CD4-positive, alpha-beta T cell treated with Interleukin-17A for 4 hours (primary cell): ENCODE measurements around the gene MOCS3.
"Not testable (repeated sequence)": the region's sequence is repeated elsewhere in the genome, so short reads cannot be mapped to it uniquely, and the experiment has no call there.

Experiments used
- DNase-seq: peaks from one replicate; pipeline ENCODE4 v3.0.0-alpha.2; 2020; ENCODE audit warnings: mixed read lengths

The MOCS3 gene

DNA sequence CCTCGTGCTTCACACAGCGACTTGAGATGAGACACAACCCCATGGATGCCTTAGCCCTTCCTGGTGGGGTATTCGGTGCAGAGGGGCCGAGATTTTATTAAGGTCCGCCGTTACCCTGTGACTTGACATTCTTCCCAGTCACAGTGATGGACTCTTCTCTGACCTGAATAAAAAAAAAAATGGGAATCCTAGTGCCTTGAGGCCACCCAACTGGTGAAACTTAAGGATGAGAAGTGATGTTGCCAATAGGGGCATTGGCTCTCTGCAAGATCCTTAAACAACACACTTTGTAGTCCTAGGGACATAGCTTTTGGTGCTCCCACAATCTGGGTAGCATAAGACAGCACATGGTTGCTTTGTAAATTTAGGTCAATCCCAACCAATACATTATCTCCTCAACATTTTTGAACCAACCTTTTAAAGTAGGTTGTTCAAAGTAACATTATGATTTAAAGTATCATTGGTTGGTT is 26.6 kb upstream of the MOCS3 start:
- DNase-seq = no peak

DNA sequence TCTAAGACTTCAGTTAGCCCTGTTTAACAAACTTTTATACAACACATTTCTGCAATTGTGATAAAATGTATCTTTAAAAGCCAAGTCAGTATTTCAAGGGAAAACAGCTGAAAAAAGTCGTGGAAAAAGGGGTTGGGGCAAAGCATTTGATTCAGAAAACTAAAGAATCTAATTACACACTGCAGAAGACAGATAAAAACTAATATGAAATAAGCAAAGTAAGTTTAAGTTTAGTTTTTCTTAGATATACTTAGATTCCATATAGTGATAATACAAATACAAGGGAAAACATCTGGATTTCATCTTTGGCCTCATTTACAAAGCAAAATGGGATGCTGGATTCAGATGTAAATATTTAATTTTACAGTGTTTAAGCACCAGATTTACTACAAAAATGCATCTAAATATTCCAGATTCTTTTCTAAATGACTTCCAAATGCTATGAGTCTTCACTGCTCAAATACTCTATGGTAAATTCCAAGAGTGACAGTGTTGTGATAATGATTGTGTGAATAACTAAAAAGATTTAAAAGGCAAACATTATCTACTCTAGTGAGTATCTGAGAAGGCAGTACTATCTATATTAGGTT is 25.8 kb upstream of the MOCS3 start:
- DNase-seq = no peak

- DNase-seq = no peak
Observed at GRCh38 chr20:50933589-50933988, 25.0 kb upstream of the MOCS3 start.

DNA sequence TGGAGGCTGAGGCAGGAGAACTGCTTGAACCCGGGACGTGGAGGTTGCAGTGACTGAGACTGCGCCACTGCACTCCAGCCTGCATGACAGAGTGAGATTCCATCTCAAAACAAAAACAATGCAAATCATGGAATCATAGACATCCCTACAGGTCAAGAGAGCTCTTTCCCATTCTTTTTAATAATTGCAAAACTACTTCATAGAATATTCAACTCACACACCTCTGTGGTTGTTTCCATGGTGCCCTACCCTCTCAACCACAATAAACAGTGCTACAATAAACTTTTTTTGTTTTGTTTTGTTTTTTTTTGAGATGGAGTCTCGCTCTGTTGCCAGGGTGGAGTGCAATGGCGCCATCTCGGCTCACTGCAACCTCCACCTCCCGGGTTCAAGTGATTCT is 15.5 kb upstream of the MOCS3 start:
- DNase-seq = no peak

DNA sequence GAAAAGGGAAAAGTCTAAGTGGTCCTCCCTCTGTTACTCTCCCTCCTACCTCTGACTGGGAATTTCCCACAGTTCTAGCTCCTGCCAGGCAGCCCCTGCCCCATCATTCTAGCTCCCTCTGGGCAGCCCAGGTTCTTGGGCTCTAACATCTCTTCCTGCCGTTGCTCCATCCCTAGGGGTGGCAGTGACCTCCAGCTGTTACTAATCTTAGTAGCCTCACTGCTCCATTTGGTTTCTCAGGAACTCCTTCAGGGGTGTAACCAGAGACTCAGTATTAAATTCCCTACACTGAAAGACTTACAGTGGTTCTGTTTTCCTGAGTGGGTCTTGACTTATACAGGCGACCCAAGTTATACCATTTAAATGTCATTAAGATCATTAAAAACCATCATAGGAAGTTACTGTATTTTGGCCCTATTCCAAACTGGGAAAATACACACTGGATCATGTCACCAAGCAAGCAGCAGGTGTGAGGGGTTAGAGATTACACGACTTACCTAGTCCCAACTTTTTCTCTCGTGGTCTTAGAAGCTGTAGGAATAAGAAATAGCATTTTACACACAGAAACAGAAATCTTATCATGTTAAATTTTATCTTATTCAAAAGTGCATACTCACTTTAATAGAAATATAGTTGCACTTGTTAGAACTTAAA is 10.4 kb upstream of the MOCS3 start:
- no peak for DNase-seq

GRCh38 chr20:50953196-50953595 is 5.4 kb upstream of the MOCS3 start:
- no peak for DNase-seq

GRCh38 chr20:50953821-50954220 is 4.8 kb upstream of the MOCS3 start:
- no peak for DNase-seq

DNA sequence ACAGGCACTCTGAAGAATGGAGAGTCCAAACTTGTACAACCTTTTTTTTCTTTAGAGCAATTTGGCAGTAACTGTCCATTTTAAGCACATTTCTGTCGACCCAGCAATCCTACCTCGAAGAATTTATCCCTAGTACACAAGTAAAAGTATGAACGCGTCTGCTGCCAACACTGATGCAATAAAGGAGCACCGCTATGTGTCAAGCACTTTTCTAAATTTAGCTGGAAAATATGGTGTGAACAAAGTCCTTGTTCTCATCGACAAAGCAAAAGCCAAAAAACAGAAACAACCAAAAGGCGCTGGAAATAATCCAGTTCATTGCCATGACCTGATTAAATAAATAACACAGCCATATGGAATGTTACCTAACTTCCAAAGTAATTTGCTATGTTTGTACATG is 1.3 kb upstream of the MOCS3 start:
- no peak for DNase-seq

GRCh38 chr20:50957798-50958614 is 612 bp upstream of the MOCS3 start, which contains the start of gene DPM1:
DPM1 (minus strand) TSS chr20:50958532; CDS start chr20:50958523, 9 bp downstream.
- DNase-seq = peak; percentile 89

DNA sequence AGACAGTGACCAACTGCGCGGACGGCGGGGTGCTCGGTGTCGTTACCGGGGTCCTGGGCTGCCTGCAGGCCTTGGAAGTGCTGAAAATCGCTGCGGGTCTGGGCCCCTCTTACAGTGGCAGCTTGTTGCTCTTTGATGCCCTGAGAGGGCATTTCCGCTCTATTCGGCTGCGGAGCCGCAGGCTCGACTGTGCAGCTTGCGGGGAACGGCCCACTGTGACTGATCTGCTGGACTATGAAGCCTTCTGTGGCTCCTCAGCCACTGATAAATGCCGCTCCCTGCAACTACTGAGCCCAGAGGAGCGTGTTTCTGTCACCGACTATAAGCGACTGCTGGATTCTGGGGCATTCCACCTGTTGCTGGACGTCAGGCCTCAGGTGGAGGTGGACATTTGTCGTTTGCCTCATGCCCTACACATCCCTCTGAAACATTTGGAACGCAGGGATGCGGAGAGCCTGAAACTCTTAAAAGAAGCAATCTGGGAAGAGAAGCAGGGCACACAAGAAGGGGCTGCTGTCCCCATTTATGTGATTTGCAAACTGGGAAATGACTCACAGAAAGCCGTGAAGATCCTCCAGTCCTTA is 1.0 kb downstream of the MOCS3 start:
- DNase-seq = no peak

- DNase-seq = no peak
Observed at GRCh38 chr20:50967586-50967985, 9.0 kb downstream of the MOCS3 start.

DNA sequence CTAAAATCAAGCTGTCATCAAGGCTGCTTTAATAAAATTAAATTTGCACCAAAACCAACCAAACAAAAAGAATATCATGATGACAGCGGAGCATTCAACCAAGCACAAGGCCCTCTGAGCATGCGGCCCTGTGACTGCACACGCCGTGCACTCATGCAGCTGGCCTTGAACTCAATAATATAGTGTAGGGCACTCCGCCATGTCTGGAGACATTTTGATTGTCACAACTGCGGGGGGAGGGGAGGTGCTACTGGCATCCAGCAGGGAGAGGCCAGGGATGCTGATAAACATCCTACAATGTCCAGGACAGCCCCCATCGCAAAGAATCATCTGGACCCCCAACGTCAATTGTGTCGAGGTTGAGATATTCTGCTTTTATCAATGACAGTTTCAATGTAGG is 9.7 kb downstream of the MOCS3 start:
- DNase-seq = no peak

GRCh38 chr20:50969435-50969834 is 10.8 kb downstream of the MOCS3 start:
- no peak for DNase-seq

DNA sequence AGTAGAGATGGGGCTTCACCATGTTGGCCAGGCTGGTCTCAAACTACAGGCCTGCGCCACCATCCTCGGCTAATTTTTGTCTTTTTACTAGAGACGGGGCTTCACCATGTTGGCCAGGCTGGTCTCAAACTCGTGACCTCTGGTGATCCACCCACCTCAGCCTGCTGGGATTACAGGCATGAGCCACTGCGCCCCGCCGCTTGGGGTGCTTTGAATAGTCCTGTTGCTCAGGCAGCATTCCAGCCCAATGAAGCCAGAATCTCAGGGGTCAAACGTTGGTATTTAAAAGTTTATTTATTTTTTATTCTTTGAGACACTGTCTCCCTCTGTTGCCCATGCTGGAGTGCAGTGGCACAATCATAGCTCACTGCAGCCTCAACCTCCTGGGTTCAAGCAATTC is 11.3 kb downstream of the MOCS3 start:
- DNase-seq = no peak

GRCh38 chr20:50975701-50976330 is 17.2 kb downstream of the MOCS3 start:
- no peak for DNase-seq

GRCh38 chr20:50977066-50978021 is 18.7 kb downstream of the MOCS3 start:
- no peak for DNase-seq

- DNase-seq = not testable (repeated sequence)
Observed at GRCh38 chr20:50978533-50978932, 19.9 kb downstream of the MOCS3 start.

DNA sequence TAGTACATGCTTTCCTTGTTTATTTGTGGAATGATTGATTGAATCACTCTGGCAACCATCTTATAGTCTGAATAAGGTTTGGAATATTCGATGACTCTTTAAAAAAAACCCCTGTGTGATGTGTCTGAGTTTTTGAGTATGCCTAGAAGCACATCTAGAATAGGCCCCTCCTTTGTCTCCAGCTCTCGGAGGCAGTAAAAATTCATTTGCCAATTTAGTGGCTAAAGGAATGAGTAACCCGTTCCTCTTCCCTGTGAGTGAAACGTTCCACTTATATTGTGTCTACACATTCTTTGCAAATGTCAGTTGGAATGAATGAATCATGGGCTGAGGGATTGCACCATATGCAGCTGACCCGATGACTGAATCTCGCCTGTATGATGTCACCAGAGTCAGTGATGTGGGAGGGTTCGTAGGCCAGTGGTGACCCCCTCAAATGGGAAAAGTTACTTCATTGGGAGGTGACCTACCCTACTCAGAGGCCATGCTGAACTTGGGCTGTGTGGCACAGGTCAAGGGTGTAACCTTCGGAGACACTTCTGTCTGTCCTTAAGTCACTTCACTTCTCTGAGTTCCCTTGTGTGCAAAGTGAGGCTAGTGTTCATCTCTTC is 21.6 kb downstream of the MOCS3 start:
- DNase-seq = no peak

DNA sequence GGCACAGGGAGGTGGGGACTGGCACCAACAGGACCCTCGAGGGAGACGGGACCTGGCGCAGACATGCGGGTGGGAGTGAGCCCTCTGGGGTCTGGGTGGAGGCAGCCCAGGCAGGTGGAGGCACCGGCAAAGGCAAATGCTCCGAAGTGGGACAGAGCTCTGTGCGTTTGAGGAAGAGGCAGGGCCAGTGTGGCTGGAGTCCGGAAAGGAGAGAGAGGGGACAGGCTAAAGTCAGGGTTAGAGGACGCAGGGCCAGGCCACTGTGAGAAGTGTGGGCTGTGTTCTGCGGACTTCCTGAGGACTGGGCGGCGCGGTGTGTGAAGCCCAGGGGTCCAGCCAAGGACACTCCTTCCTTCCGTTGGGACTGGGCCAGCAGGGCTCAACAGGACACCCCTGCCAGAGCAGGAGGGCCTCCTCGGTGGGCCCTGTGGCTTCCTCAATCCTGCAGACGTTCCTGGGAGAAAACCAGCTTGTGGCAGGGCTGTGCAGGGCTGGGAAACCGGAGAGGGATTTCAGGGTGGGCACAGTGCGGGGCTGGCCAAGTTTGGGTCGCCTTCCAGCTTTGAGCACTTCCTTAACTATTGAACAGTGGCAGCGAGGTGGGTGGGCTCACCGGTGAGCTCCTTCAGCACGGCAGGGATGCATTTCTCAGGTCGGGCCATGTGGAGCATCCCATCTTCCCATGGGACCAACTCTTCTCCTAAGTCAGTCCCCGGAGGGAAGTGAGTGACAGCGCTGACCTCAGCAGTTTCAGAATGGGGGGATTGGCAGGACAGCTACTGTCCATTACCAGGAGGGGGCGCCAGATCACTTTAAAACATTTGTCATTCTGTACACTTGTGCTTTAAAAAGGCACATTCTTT is 22.5 kb downstream of the MOCS3 start:
- peak; percentile 77 for DNase-seq

GRCh38 chr20:50981714-50982048 is 23.1 kb downstream of the MOCS3 start:
- no peak for DNase-seq
